ENCODE results near the gene VASP.

GRCh38 chr19:45462174-45462573 lies 45.1 kb upstream of the VASP start:
- TF ChIP-seq, protein P1, sequence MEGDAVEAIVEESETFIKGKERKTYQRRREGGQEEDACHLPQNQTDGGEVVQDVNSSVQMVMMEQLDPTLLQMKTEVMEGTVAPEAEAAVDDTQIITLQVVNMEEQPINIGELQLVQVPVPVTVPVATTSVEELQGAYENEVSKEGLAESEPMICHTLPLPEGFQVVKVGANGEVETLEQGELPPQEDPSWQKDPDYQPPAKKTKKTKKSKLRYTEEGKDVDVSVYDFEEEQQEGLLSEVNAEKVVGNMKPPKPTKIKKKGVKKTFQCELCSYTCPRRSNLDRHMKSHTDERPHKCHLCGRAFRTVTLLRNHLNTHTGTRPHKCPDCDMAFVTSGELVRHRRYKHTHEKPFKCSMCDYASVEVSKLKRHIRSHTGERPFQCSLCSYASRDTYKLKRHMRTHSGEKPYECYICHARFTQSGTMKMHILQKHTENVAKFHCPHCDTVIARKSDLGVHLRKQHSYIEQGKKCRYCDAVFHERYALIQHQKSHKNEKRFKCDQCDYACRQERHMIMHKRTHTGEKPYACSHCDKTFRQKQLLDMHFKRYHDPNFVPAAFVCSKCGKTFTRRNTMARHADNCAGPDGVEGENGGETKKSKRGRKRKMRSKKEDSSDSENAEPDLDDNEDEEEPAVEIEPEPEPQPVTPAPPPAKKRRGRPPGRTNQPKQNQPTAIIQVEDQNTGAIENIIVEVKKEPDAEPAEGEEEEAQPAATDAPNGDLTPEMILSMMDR (conservative IDR thresholded peaks at IDR 0.05; ENCODE audit: low read depth in 2 of 2), result no peak
- TF ChIP-seq EZH2 (IDR thresholded peaks at IDR 0.05; ENCODE audit: low read depth, unreplicated experiment), result no peak

All from GM23338 (cell line).